Cardiac fibroblast (primary cell): ENCODE measurements around the gene ZNF776.

Source experiments
- DNase-seq, 2 donors: peaks; one replicate each; pipeline versions ENCODE4 v3.0.0 to v3.0.0-alpha.2; 2010; ENCODE audit warnings: low read depth in 2 of 2
- H3K4me3 ChIP-seq, 2 donors: replicated peaks in 1 of 2; 1 replicate in 1 of 2; 2 replicates in 1 of 2; pipeline ENCODE4 v1.5.1; 2011; ENCODE audit warnings: low read depth in 2 of 2, low read length in 2 of 2, mild to moderate bottlenecking in 2 of 2, moderate library complexity in 1 of 2
- TF ChIP-seq, protein P1 (sequence below): IDR thresholded peaks from one replicate; pipeline ENCODE4 v1.5.1; 2011; ENCODE audit warnings: low read depth, mild to moderate bottlenecking, low read length, inconsistent platforms

Gene ZNF776

DNA sequence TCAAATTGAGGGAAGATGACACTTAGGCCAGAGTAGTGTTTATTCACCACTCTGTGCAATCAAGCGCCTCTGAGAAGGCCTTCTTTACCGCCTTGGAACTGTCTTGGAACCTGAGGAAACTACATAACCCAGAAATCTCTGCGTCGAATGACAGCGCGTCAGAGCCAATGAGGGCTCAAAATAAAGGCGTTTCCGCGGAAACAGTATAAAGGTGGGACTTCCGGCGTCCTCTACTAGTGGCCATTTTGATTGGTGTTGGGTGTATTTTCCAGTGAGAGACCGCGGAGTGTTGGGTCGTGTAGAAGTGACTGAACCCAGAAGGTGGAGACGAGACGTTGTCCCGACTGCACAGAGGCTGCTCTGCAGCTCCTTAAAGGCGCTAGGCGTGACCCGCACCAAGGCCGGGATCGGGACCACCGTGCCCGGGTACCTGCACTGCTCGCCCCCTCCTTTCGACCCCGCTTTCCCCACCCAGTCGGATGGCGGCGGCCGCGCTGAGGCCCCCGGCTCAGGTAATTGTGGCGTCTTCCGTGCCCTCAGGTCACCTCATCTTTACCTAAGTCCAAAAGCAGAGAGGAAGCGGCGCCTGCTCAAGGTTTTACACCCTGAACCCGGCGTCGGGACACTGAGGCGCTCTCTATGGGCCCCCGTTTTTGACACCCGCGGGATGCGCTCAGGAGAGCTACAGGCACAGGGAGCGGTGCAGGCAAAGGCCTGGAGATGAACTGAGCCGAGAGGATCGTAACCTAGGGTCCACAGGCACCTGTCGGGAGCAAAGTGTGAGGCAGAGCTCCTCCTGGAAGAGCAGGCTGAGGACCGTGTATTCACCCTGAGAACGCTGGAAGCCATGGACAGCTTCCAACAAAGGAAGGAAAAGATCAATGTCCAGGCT, at the start of gene ZNF776:
ZNF776 (plus strand) TSS at position 236 of the 892 bp plus-strand sequence; CDS start at position 480, 244 bp downstream.
- H3K4me3 ChIP-seq = peak within 1 kb of the TSS; percentile 91 to 97
- DNase-seq = peak; percentile 91 to 95
- TF ChIP-seq, protein P1, sequence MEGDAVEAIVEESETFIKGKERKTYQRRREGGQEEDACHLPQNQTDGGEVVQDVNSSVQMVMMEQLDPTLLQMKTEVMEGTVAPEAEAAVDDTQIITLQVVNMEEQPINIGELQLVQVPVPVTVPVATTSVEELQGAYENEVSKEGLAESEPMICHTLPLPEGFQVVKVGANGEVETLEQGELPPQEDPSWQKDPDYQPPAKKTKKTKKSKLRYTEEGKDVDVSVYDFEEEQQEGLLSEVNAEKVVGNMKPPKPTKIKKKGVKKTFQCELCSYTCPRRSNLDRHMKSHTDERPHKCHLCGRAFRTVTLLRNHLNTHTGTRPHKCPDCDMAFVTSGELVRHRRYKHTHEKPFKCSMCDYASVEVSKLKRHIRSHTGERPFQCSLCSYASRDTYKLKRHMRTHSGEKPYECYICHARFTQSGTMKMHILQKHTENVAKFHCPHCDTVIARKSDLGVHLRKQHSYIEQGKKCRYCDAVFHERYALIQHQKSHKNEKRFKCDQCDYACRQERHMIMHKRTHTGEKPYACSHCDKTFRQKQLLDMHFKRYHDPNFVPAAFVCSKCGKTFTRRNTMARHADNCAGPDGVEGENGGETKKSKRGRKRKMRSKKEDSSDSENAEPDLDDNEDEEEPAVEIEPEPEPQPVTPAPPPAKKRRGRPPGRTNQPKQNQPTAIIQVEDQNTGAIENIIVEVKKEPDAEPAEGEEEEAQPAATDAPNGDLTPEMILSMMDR = no peak

DNA sequence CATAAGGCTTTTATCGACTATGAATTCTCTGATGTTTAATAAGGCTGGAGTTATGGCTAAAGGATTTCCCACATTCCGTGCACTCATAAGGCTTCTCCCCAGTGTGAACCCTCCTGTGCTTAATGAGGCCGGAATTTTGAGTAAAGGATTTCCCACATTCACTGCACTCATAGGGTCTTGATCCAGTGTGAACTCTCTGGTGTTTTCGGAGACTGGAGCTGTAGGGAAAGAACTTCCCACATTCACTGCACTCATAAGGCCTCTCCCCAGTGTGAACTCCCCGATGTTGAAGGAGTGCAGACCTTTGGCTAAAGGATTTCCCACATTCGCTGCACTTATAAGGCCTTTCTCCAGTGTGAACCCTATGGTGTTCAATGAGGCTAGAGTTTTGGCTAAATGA, 45.0 kb upstream of the ZNF776 start:
- DNase-seq = no peak
- TF ChIP-seq, protein P1 = no peak
- H3K4me3 ChIP-seq = no peak overlapping the region

GRCh38 chr19:57706346-57706745, 40.3 kb upstream of the ZNF776 start:
- H3K4me3 ChIP-seq = no peak overlapping the region
- no peak for DNase-seq
- TF ChIP-seq, protein P1 = no peak

GRCh38 chr19:57708641-57709361, 37.8 kb upstream of the ZNF776 start, which contains the start of gene ZNF154:
ZNF154 (minus strand) TSS chr19:57709204; CDS start chr19:57708971, 233 bp downstream.
- DNase-seq = peak; percentile 68 to 83
- TF ChIP-seq, protein P1 = no peak
- peak within 1 kb of the TSS; percentile 77 to 87 for H3K4me3 ChIP-seq

DNA sequence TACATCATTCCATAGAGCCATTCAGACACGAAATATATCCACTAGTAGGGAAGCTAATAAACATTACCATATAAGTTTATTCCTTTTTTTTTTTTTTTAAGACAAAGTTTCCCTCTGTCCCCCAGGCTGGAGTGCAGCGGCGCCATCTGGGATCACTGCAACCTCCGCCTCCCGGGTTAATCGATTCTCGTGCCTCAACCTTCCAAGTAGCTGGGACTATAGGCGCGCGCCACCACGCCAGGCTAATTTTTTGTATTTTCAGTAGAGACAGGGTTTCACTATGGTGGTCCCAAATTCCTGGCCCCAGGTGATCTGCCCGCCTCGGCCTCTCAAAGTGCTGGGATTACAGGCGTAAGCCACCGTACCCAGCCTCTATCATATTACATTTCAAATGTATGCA, 37.0 kb upstream of the ZNF776 start:
- no peak overlapping the region for H3K4me3 ChIP-seq
- TF ChIP-seq, protein P1 = no peak
- no peak for DNase-seq

GRCh38 chr19:57712222-57712621, 34.4 kb upstream of the ZNF776 start:
- TF ChIP-seq, protein P1 = no peak
- no peak for DNase-seq

More at GRCh38 chr19:57712222-57712621, 34.4 kb upstream of the ZNF776 start:
- no peak overlapping the region for H3K4me3 ChIP-seq
